Measurements from ENCODE around the gene ABCC11.
A peak's percentile ranks its signal among the peaks of the same experiment; 100 is the strongest.

The ABCC11 gene

DNA sequence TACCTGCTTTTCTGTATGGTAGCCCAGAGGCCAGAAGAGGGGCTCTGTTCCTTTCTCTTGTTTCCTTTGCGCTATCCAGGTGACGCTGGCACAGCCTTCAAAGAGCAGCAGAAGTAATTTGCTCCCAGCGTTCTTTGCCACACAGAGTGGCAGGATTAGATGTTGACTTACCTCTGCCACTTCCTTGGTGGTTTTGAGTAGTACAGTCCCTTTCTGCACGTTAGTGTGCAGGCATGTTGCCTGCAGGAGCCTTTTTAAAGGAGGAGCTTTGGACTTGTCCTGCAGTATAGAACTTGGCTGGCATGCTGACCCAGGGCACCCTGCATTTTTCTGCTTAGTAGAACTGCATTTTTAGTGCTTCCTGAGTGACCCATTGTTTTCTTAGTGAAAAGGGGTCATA is at the start of gene ABCC11:
Gene ABCC11 (minus strand): TSS at position 229 of the 400 bp plus-strand sequence. CDS start 15,618 bp downstream, outside the sequence.
- Histone ChIP-seq H3K9ac (ENCODE audit: low read length) (no peak within 1 kb of the TSS), H3K27me3 (ENCODE audit: control insufficient read depth, insufficient read depth, low read length) (no peaks in the 10 kb centered on the region), H3K36me3 (ENCODE audit: control insufficient read depth, insufficient read depth, low read length) (no peaks in the 10 kb centered on the region), H3K9me3 (ENCODE audit: control insufficient read depth, insufficient read depth, low read depth, low read length) (no peaks in the 10 kb centered on the region), H3K27ac (ENCODE audit: low read depth, low read length) (no peak within 1 kb of the TSS), H3K4me3 (ENCODE audit: low read depth, low read length) (no peak within 1 kb of the TSS), H3K4me1 (ENCODE audit: control insufficient read depth, insufficient read depth, low read length) (peaks cover 10% of the 10 kb centered on the region; the same call in 1 of the 2 replicates)

DNA sequence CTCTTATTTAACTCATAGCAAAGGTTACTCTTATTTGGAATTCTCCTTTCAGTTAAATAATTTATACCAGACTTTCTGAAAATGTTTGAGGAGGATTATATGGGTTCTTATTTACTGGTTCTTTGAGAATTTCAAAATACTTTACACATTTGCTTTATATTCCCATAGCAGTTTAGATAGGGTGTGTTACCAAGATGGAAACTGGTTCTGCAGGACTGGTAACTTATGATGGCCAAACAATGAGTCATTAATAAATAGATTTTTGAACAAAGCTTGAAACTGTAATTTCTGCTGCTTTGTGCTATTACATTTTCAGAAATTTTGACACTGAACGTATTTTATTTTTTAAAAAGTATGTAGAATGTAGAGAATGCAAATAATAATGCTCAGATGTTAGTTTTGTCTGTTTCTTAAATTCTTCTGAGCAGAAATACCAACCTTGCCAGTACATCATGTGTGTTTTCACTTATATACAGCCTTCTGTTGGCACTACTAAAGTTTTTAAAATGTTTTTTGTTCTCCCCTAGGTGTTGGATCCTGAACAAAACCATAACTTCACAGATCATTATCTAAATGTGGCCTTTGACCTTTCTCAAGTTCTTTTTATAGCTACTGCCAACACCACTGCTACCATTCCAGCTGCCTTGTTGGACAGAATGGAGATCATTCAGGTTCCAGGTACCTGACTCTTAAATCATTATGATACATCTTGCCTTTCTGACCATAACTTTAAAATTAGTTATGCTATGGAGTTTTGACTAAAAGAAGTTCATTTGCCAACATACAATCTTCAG is 48.3 kb upstream of the ABCC11 start:
- peaks cover 32% of the 10 kb centered on the region for H3K36me3 ChIP-seq (ENCODE audit: control insufficient read depth, insufficient read depth, low read length)

DNA sequence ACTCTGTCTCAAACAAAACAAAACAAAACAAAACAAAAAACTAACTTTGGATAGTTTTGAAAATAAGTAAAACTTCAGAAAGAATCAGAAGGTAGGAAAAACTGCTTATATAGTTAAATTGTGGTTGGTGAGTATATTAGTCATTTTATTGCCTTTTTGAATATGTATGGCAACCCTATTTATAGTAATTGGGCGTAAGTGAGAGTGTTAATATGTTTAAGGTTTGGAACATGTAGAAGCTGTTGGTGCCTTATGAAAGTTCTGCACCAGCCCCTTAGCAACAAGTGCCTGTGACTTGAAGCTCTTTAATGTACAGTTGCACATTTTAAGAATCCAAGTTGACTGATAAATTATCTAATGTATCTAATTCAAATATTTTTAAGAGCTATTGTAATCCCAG is 47.4 kb upstream of the ABCC11 start:
- Histone ChIP-seq H3K27me3 (ENCODE audit: control insufficient read depth, insufficient read depth, low read length) (no peaks in the 10 kb centered on the region), H3K36me3 (ENCODE audit: control insufficient read depth, insufficient read depth, low read length) (peaks cover 25% of the 10 kb centered on the region), H3K9me3 (ENCODE audit: control insufficient read depth, insufficient read depth, low read depth, low read length) (no peaks in the 10 kb centered on the region), H3K4me1 (ENCODE audit: control insufficient read depth, insufficient read depth, low read length) (peaks cover 12% of the 10 kb centered on the region), H3K4me3 (ENCODE audit: low read depth, low read length) (no peak overlapping the region), H3K27ac (ENCODE audit: low read depth, low read length) (no peak overlapping the region), H3K9ac (ENCODE audit: low read length) (no peak overlapping the region)

More for the DNA sequence above, 48.3 kb upstream of the ABCC11 start:
- H3K4me1 ChIP-seq (ENCODE audit: control insufficient read depth, insufficient read depth, low read length) = peaks cover 12% of the 10 kb centered on the region
- no peaks in the 10 kb centered on the region for H3K27me3 ChIP-seq (ENCODE audit: control insufficient read depth, insufficient read depth, low read length)
- no peak overlapping the region for H3K27ac ChIP-seq (ENCODE audit: low read depth, low read length)
- no peak overlapping the region for H3K4me3 ChIP-seq (ENCODE audit: low read depth, low read length)
- no peak overlapping the region for H3K9ac ChIP-seq (ENCODE audit: low read length)
- H3K9me3 ChIP-seq (ENCODE audit: control insufficient read depth, insufficient read depth, low read depth, low read length) = no peaks in the 10 kb centered on the region

DNA sequence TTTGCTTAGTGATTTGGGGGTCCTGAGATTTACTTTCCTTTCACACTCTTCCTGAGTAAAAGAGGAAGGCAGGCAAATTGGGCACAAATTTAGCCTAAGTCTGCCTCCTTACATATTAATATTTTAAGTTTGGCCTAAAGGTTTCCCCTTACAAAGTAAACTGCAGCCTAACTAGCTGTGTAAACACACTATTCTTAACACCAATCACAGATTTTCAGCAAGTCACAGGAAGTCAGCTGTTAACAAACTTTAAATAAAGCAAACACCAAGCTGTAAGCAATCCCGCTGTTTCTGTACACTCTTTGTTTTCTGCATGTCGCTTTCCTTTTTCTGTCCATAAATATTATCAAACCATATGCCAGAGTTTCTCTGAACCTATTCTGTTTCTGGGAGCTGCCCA is 45.1 kb upstream of the ABCC11 start:
- H3K27me3 ChIP-seq (ENCODE audit: control insufficient read depth, insufficient read depth, low read length) = no peaks in the 10 kb centered on the region
- no peak overlapping the region for H3K4me3 ChIP-seq (ENCODE audit: low read depth, low read length)
- H3K27ac ChIP-seq (ENCODE audit: low read depth, low read length) = peak overlapping the region; percentile 47; the same call in 1 of the 2 replicates
- peaks cover 3% of the 10 kb centered on the region for H3K9me3 ChIP-seq (ENCODE audit: control insufficient read depth, insufficient read depth, low read depth, low read length)
- H3K4me1 ChIP-seq (ENCODE audit: control insufficient read depth, insufficient read depth, low read length) = peaks cover 12% of the 10 kb centered on the region
- peaks cover 20% of the 10 kb centered on the region for H3K36me3 ChIP-seq (ENCODE audit: control insufficient read depth, insufficient read depth, low read length)
- H3K9ac ChIP-seq (ENCODE audit: low read length) = no peak overlapping the region

DNA sequence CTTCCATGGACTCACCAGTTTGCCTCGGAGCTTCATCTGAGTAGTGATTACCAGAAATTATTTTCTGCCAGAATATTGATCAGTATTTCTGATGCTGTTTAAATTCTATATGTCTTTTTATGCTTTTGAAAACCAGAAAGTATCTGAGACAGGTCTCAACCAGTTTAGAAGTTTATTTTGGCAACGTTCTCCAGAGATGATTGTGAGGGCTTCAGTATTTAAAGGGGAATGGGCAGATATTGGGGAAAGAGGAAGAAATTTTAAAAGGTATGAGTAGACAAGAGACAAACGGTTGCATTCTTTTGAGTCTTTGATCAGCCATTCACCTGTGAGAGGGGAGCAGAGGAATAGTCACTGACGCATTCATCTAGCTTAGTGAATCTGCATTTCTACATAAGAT is 44.4 kb upstream of the ABCC11 start:
- H3K27ac ChIP-seq (ENCODE audit: low read depth, low read length) = no peak overlapping the region; the same call in 1 of the 2 replicates
- H3K36me3 ChIP-seq (ENCODE audit: control insufficient read depth, insufficient read depth, low read length) = peaks cover 23% of the 10 kb centered on the region
- H3K4me3 ChIP-seq (ENCODE audit: low read depth, low read length) = no peak overlapping the region
- H3K9ac ChIP-seq (ENCODE audit: low read length) = no peak overlapping the region
- H3K9me3 ChIP-seq (ENCODE audit: control insufficient read depth, insufficient read depth, low read depth, low read length) = peaks cover 9% of the 10 kb centered on the region
- no peaks in the 10 kb centered on the region for H3K27me3 ChIP-seq (ENCODE audit: control insufficient read depth, insufficient read depth, low read length)
- peaks cover 12% of the 10 kb centered on the region for H3K4me1 ChIP-seq (ENCODE audit: control insufficient read depth, insufficient read depth, low read length)

DNA sequence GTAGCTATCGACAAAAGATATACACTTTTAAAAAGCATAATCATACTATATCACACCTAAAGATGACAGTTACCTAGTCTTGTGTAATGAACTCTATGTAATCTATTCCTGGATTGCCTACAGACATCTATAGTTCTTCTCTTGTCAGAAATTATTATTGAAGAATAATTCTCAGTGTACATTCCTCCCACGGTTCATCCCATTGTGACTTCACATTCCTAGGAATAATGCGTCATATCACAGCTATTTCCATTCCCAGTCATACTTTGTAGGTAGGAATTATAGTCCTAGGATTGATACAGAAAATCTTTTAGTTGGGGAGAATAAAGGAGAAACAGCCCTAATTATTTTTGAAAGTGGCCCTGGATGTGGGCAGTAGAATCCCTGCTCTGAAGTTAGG is 44.0 kb upstream of the ABCC11 start:
- Histone ChIP-seq H3K27ac (ENCODE audit: low read depth, low read length) (no peak overlapping the region), H3K9ac (ENCODE audit: low read length) (no peak overlapping the region), H3K36me3 (ENCODE audit: control insufficient read depth, insufficient read depth, low read length) (peaks cover 24% of the 10 kb centered on the region), H3K4me3 (ENCODE audit: low read depth, low read length) (no peak overlapping the region), H3K27me3 (ENCODE audit: control insufficient read depth, insufficient read depth, low read length) (no peaks in the 10 kb centered on the region), H3K9me3 (ENCODE audit: control insufficient read depth, insufficient read depth, low read depth, low read length) (peaks cover 14% of the 10 kb centered on the region), H3K4me1 (ENCODE audit: control insufficient read depth, insufficient read depth, low read length) (peaks cover 12% of the 10 kb centered on the region)

DNA sequence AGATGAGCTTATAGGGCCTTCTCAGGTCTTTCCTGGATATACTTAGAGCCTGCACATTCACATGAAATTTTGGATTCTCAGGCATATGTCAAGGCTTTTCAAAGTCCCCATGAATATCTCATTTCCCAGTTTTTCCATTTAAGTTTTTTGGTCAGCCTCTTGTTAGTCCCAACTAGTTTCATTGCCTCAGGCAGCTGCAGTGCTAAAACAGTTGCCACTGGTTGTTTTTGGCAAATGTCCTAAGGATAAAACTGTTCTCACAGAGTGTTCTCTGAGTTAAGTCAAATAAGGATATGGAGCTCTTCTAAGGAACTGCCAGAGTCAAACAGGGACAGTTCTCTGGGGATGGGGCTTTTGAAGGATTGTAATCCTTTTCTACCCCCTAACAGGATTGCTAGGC is 39.9 kb upstream of the ABCC11 start:
- Histone ChIP-seq H3K9ac (ENCODE audit: low read length) (no peak overlapping the region), H3K36me3 (ENCODE audit: control insufficient read depth, insufficient read depth, low read length) (peaks cover 22% of the 10 kb centered on the region), H3K4me1 (ENCODE audit: control insufficient read depth, insufficient read depth, low read length) (peaks cover 17% of the 10 kb centered on the region), H3K9me3 (ENCODE audit: control insufficient read depth, insufficient read depth, low read depth, low read length) (peaks cover 17% of the 10 kb centered on the region), H3K27ac (ENCODE audit: low read depth, low read length) (no peak overlapping the region), H3K4me3 (ENCODE audit: low read depth, low read length) (no peak overlapping the region), H3K27me3 (ENCODE audit: control insufficient read depth, insufficient read depth, low read length) (no peaks in the 10 kb centered on the region)

DNA sequence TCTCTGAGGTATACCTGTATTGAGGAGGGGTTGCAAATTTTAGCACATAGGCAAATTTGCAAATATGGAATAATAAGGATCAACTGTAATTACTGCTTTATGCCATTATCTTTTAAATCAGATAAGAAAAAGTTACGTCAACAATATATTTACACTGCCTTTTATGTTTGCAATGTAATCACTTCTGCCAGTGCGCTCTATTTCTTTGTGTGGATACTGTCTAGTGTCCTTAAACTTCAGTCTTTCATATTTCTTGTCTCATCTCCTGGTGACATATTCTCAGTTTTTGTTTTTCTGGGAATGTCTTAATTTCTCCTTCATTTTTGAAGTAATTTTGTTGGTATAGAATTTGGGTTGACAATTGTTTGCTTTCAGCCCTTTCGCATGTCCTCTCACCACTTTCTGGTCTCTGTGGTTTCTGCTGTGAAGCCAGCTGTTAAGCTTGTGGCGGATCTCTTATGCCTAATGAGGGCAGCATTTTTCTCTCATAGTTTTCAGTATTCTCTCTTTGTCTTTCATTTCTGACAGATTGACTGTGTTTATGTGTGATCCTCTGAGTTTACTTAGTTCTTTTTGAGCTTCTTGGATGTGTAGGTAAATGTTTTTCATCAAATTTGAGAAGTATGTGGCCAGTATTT is 37.6 kb upstream of the ABCC11 start:
- no peak overlapping the region for H3K27ac ChIP-seq (ENCODE audit: low read depth, low read length)
- no peak overlapping the region for H3K9ac ChIP-seq (ENCODE audit: low read length)
- no peaks in the 10 kb centered on the region for H3K27me3 ChIP-seq (ENCODE audit: control insufficient read depth, insufficient read depth, low read length)
- H3K36me3 ChIP-seq (ENCODE audit: control insufficient read depth, insufficient read depth, low read length) = peaks cover 18% of the 10 kb centered on the region
- peaks cover 17% of the 10 kb centered on the region for H3K9me3 ChIP-seq (ENCODE audit: control insufficient read depth, insufficient read depth, low read depth, low read length)
- no peak overlapping the region for H3K4me3 ChIP-seq (ENCODE audit: low read depth, low read length)
- peaks cover 9% of the 10 kb centered on the region for H3K4me1 ChIP-seq (ENCODE audit: control insufficient read depth, insufficient read depth, low read length)

DNA sequence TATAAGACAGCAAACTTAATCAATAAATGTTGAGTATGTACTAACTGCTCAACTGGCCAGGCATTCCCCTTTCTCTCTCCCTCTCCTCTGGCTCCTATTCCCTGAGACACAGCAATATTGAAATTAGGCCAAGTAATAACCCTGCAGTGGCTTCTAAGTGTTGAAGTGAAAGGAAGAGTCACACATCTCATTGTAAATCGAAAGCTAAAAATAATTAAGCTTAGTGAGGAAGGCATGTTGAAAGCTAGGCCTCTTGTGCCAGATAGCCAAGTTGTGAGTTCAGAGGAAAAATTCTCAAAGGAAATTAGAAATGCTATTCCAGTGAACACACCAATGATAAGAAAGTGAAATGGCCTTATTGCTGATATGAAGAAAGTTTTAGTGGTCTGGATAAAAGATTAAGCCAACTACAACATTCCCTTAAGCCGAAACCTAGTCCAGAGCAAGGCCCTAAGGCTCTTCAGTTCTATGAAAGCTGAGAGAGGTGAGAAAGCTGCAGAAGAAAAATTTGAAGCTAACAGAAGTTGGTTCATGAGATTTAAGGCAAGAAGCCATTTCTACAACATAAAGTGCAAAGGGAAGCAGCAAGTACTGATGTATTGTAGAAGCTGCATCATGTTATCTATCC is 35.4 kb upstream of the ABCC11 start:
- Histone ChIP-seq H3K9me3 (ENCODE audit: control insufficient read depth, insufficient read depth, low read depth, low read length) (peaks cover 17% of the 10 kb centered on the region), H3K27me3 (ENCODE audit: control insufficient read depth, insufficient read depth, low read length) (no peaks in the 10 kb centered on the region), H3K4me1 (ENCODE audit: control insufficient read depth, insufficient read depth, low read length) (peaks cover 17% of the 10 kb centered on the region), H3K36me3 (ENCODE audit: control insufficient read depth, insufficient read depth, low read length) (peaks cover 24% of the 10 kb centered on the region), H3K27ac (ENCODE audit: low read depth, low read length) (no peak overlapping the region), H3K9ac (ENCODE audit: low read length) (no peak overlapping the region), H3K4me3 (ENCODE audit: low read depth, low read length) (no peak overlapping the region)

DNA sequence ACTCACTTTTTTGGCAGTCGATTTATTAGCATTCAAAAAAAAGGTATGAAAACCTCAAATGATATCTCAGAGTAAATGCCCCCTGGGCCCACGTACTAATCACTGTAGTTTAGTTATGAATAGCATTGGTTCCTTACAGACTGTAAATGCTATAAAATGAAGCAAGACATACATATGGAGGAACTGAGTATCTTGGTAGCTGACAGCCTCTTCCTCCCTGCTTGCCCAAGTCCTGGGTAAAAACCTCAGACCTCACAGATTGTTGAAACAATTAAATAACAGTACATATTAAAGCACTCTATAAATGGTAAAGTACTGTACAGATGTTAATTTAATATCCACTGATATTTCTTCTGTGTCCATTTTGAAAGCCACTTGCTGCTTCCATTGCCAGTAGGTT is 33.2 kb upstream of the ABCC11 start:
- Histone ChIP-seq H3K36me3 (ENCODE audit: control insufficient read depth, insufficient read depth, low read length) (peaks cover 8% of the 10 kb centered on the region), H3K9me3 (ENCODE audit: control insufficient read depth, insufficient read depth, low read depth, low read length) (no peaks in the 10 kb centered on the region), H3K27me3 (ENCODE audit: control insufficient read depth, insufficient read depth, low read length) (no peaks in the 10 kb centered on the region), H3K4me3 (ENCODE audit: low read depth, low read length) (no peak overlapping the region), H3K4me1 (ENCODE audit: control insufficient read depth, insufficient read depth, low read length) (peaks cover 22% of the 10 kb centered on the region), H3K9ac (ENCODE audit: low read length) (no peak overlapping the region), H3K27ac (ENCODE audit: low read depth, low read length) (no peak overlapping the region)

DNA sequence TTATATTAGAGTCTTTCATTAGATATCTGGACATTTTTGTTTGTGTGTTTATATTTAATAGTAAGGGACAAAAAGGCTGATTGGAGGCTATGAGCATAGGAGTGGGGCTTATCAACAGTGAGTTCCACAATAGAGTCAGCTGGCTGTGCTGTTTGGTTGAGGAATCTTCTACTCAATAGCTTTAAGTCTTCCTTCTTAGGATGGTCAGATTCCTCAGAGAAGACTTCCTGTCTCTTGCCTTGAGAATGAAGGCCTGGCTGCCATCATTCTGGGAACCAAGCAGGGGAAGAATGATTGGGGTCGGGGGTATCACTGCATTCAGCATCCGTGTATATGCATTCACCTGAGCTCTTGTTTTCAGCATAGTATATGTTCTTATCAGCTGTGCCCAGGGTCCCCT is 31.9 kb upstream of the ABCC11 start:
- H3K9me3 ChIP-seq (ENCODE audit: control insufficient read depth, insufficient read depth, low read depth, low read length) = no peaks in the 10 kb centered on the region
- no peak overlapping the region for H3K4me3 ChIP-seq (ENCODE audit: low read depth, low read length)
- no peak overlapping the region for H3K9ac ChIP-seq (ENCODE audit: low read length)
- H3K36me3 ChIP-seq (ENCODE audit: control insufficient read depth, insufficient read depth, low read length) = peaks cover 6% of the 10 kb centered on the region
- H3K27me3 ChIP-seq (ENCODE audit: control insufficient read depth, insufficient read depth, low read length) = no peaks in the 10 kb centered on the region
- H3K4me1 ChIP-seq (ENCODE audit: control insufficient read depth, insufficient read depth, low read length) = peaks cover 19% of the 10 kb centered on the region
- H3K27ac ChIP-seq (ENCODE audit: low read depth, low read length) = no peak overlapping the region
